NB4 (cell line): ENCODE data around the gene ST8SIA5.

Experiments used
- DNase-seq: peaks from one replicate; pipeline ENCODE4 v3.0.0; 2010; ENCODE audit warnings: low read depth
- H3K4me3 ChIP-seq: one replicate; pipeline ENCODE4 v1.5.1; 2011; ENCODE audit warnings: mild to moderate bottlenecking, low read depth, low read length, moderate library complexity
- CTCF ChIP-seq: IDR thresholded peaks from one replicate; pipeline ENCODE4 v1.5.1; 2012; ENCODE audit warnings: low read depth, low read length
- MYC ChIP-seq: IDR thresholded peaks from 2 replicates; pipeline ENCODE4 v1.6.1; 2011; ENCODE audit warnings: low read depth, low read length
- POLR2A ChIP-seq: IDR thresholded peaks from 2 replicates; pipeline ENCODE4 v1.6.1; 2011; ENCODE audit warnings: mild to moderate bottlenecking; ENCODE audit not compliant: insufficient read length; ENCODE audit errors: extremely low read depth
- TF ChIP-seq, protein P1 (sequence below): IDR thresholded peaks from 2 replicates; pipeline ENCODE4 v1.6.1; 2011; ENCODE audit warnings: low read depth, low read length

The ST8SIA5 gene

DNA sequence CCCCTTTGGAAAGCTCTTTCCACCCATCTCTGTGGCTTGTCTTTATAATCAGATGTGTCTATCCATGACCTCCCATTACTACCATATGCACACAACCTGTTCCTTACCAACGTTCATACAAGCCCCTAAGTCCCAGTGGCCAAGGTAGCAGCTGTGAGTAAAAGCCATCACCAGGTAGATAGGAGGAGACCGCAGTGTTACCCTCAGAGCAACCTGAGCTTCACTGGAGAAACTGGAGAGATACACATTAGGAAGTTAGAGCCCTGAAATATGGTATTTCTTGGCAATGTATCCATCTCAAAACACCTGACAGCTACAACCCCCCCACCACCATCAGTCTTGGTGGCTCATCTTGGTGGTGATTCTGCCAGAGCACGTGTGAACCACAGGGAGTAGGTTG lies 125.9 kb downstream of the ST8SIA5 start:
- H3K4me3 ChIP-seq = no peak overlapping the region
- TF ChIP-seq, protein P1, sequence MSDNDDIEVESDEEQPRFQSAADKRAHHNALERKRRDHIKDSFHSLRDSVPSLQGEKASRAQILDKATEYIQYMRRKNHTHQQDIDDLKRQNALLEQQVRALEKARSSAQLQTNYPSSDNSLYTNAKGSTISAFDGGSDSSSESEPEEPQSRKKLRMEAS = no peak
- TF ChIP-seq POLR2A (no peak), CTCF (no peak), MYC (no peak)
- DNase-seq = no peak

GRCh38 chr18:46630160-46630559 lies 126.7 kb downstream of the ST8SIA5 start:
- TF ChIP-seq MYC (no peak), CTCF (no peak), POLR2A (no peak)
- TF ChIP-seq, protein P1 = no peak
- no peak overlapping the region for H3K4me3 ChIP-seq
- peak; percentile 64 for DNase-seq

GRCh38 chr18:46629361-46629760 lies 127.5 kb downstream of the ST8SIA5 start:
- no peak for DNase-seq
- H3K4me3 ChIP-seq = no peak overlapping the region
- TF ChIP-seq, protein P1 = no peak
- TF ChIP-seq MYC (no peak), POLR2A (no peak), CTCF (no peak)

GRCh38 chr18:46628206-46628605 lies 128.6 kb downstream of the ST8SIA5 start:
- no peak overlapping the region for H3K4me3 ChIP-seq
- no peak for DNase-seq
- TF ChIP-seq MYC (no peak), POLR2A (no peak)
- TF ChIP-seq, protein P1 = no peak

DNA sequence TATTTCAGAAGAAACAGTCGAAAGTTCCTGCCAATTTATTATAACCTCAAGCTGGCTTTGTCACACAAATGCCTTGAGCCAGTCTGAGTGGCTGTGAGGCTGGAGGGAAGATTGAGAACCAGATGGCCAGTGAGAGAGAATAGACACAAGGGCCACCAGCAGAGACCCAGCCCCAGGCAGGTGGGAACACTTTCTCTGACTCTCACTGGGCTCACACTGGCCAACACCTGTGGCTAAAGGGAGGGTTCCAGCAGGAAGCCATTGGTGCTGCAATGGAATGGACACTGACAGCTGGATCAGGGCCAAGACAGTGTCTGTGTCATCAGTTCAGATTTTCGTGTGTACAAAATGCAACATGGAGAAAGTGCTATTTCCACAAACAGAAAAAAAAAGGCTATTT lies 129.7 kb downstream of the ST8SIA5 start:
- no peak for DNase-seq
- TF ChIP-seq POLR2A (no peak), MYC (no peak), CTCF (no peak)
- TF ChIP-seq, protein P1 = no peak
- no peak overlapping the region for H3K4me3 ChIP-seq

GRCh38 chr18:46625069-46625468 lies 131.8 kb downstream of the ST8SIA5 start:
- no peak for DNase-seq
- H3K4me3 ChIP-seq = no peak overlapping the region
- TF ChIP-seq MYC = no peak
- no peak for TF ChIP-seq POLR2A
- TF ChIP-seq CTCF = no peak
- TF ChIP-seq, protein P1 = no peak
